GM18526 (cell line): ENCODE measurements around the gene PRPF39.

Experiments
- POLR2A ChIP-seq: IDR thresholded peaks from 3 replicates; pipeline ENCODE4 v1.6.1; 2011; ENCODE audit not compliant: insufficient read length; ENCODE audit errors: extremely low read depth

PRPF39 gene, protein sequence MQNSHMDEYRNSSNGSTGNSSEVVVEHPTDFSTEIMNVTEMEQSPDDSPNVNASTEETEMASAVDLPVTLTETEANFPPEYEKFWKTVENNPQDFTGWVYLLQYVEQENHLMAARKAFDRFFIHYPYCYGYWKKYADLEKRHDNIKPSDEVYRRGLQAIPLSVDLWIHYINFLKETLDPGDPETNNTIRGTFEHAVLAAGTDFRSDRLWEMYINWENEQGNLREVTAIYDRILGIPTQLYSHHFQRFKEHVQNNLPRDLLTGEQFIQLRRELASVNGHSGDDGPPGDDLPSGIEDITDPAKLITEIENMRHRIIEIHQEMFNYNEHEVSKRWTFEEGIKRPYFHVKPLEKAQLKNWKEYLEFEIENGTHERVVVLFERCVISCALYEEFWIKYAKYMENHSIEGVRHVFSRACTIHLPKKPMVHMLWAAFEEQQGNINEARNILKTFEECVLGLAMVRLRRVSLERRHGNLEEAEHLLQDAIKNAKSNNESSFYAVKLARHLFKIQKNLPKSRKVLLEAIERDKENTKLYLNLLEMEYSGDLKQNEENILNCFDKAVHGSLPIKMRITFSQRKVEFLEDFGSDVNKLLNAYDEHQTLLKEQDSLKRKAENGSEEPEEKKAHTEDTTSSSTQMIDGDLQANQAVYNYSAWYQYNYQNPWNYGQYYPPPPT

DNA sequence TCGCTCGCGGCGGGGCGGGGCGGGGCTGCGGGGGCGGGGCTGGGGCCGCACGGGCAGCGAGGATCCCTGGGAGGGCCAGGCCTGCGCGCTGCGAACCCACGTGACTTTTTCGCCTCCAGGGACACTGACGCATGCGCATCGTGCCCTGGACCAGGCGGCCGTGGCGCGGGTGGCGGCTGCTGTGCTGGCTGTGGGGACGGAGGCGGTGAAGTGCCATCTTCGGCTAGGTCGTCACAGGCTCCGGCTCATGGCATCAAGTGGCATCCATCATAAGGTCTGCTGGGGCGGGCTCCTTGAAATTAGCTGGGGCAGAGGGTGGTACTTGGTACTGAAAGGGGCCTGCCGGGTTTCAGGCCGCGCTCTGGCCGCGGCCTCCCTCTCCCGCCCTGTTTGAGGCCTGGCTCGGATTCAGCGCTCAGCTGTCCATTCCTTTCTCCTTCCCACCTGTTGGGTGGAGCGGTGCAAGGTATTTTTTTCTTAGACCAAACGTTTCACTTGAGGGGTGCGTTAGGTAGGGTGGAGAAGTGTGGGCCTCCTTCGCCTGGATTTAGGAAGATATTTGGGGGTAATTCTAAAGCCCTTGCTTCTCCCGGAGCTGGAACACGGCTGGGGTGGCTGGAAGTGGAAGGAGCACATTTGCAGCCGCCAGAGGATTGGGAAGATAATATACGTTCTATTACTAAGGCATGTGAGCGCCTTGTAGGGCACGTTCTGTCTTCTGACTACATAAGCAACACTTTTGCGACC is at the start of gene PRPF39:
TSS of gene PRPF39 (plus strand) at position 141 of the 747 bp plus-strand sequence. CDS start 11,124 bp downstream, outside the sequence.
- TF ChIP-seq POLR2A, result peak; percentile 96

DNA sequence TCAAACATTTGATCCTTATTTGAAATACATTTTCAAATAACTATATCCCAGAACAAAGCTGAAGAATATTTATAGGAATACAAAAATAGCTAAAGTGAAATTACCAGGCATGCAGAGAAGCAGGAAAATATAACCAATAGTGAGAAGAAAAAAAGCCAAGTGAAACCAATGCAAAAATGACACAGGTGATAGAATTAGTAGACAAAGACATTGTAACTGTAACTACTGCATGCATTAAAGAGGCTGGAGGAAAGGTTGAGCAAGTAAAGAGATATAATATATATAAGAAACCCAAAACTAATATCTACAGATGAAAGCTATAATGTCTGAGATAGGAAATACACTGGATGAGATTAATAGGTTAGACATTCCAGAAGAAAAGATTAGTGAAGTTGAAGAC is 49.2 kb upstream of the PRPF39 start:
- no peak for TF ChIP-seq POLR2A

DNA sequence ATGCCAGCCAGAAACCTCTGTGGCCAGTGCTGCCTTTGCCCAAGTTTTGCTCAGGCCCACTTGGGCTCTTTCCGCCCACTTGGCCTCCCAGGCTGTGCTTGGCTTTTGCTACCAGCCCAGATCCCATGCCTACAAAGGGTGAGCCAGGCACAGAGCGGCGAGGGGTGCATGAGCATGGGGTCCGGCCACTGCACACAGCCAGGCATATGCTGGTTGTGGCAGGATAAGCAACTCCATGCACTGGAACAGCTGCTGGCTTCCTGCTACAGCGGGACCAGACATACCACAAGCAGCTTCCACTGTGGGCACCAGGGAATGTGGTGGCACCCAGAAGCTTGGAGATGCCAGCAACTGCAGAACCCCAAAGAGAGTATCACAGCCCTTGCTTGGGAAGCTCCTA is 45.7 kb upstream of the PRPF39 start:
- TF ChIP-seq POLR2A, result no peak

DNA sequence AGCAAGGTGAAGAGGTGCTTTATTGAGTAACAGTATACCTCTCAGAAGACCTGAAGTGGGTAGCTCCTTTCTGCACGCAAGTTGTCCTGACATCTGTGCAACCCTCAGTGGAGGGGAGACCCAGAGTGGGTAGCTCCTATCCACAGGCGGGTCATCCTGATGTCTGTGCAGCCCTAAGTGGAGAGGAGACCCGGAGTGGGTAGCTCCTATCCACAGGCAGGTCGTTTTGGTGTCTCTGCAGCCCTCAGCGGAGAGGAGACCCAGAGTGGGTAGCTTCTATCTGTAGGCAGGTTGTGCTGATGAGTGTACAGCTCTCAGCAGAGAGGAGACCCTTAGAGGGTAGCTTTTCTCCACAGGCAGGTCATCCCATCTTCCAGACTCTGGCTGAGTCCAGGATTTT is 45.1 kb upstream of the PRPF39 start:
- no peak for TF ChIP-seq POLR2A

DNA sequence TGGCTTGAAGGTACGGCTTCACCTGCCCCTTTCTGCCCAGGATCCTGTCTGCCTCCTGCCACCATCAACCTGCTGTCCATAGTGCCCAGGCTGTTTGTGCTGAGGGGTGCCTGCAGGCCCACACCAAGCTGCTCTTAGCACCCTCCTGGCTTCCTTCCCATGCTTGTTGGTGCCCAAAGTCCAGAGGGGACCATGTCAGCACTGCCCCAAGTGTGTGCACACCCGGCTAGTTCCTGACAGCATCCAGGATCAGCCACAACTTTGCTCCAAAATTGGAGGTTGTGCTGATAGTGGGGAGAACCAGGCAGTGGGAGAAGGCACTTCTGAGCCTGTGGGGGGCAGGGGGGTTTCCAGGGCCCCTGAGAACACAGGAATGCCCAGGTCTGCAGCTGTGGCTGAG is 44.5 kb upstream of the PRPF39 start:
- TF ChIP-seq POLR2A, result no peak

DNA sequence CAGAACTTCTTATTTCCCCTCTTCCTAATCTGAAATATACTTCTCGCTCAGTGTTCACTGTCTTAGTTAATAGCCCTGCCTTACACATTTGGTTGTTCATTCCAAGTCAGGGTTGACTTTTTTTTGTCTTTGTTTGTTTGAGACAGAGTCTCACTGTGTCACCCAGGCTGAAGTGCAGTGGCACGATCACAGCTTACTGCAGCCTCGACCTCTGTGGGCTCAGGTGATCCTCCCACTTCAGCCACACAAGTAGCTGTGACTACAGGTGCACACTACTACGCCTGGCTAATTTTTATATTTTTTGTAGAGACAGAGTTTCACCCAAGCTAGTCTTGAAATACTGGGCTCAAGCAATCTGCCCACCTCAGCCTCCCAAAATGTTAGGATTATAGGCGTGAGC is 42.3 kb upstream of the PRPF39 start:
- no peak for TF ChIP-seq POLR2A

DNA sequence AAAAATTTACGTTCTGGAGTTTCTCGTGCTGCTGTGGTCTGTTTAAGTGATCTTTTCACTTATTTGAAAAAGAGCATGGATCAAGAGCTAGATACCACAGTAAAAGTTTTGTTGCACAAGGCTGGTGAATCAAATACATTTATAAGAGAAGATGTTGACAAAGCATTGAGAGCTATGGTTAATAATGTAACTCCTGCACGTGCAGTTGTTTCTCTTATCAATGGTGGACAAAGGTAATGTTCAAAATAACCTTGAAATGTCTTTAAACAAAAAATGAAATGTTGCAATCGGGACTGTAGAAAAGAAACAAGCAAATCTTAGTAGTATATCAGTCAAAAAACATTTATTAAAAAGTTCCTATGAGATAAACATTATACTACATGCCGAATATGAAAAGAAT is 39.3 kb upstream of the PRPF39 start:
- TF ChIP-seq POLR2A, result no peak

DNA sequence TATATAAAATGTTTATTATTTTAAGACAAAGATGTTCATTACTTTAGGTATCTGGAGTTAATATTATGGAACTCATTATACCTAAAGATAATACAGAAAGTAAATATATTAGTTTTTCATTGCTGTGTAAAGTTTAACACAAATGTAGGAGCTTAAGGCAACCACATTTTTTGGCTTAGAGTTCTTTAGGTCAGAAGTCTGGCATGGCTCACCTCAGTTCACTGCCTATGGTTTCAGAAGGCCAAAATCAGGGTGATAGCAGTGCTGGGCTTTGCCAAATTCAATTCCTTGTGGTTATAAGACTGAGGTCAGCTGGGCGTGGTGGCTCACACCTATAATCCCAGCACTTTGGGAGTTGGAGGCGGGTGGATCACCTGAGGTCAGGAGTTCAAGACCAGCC is 35.5 kb upstream of the PRPF39 start:
- TF ChIP-seq POLR2A, result no peak

DNA sequence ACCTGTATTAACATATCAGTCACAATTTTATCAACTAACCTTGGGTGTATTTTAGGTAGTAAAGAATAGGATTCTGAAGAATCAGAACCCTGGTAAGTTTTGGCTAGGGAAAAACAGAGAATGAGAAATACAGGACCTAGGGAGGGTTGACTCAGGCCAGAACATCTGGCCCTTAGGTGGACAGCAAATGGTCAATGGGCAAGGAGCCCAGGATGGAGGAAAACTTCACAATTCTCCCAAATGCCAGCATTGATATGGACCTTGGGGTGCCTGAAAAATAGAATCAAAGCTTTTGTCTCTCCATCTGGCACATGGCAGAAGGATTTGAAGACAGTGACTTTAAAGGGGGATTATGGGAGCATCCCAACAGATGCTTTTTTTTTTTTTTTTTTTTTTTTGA is 32.7 kb upstream of the PRPF39 start:
- TF ChIP-seq POLR2A, result no peak

DNA sequence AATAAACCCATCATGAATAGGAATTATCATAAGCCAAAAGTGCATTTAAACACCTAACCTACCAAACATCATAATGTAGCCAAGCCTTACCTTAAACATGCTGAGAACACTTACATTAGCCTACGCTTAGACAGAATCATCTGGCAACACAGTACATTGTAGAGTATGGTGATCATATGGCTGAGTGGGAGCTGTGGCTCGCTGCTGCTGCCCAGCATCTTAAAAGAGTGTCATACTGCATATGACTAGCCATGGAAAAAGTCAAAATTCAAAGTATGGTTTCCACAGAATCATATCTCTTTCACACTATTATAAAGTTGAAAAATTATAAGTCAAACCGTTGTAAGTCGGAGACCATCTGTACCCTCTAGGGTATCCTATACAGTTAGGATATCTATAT is 32.0 kb upstream of the PRPF39 start:
- no peak for TF ChIP-seq POLR2A

DNA sequence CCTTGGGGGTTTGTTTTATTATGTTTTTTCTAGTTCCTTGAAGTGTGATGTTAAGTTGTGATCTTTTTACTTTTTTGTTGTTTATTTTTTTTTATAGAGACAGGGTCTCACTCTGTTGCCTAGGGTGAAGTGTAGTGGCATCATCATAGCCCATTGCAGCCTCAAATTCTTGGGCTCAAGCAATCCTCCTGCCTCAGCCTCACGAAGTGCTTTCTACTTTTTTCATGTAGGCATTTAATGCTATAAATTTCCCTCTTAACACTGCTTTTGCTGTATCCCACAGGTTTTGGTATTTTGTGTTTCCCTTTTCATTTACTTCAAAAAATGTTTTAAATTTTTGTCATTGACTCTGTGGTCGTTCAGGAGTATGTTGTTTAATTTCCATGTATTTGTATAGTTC is 26.6 kb upstream of the PRPF39 start:
- no peak for TF ChIP-seq POLR2A

DNA sequence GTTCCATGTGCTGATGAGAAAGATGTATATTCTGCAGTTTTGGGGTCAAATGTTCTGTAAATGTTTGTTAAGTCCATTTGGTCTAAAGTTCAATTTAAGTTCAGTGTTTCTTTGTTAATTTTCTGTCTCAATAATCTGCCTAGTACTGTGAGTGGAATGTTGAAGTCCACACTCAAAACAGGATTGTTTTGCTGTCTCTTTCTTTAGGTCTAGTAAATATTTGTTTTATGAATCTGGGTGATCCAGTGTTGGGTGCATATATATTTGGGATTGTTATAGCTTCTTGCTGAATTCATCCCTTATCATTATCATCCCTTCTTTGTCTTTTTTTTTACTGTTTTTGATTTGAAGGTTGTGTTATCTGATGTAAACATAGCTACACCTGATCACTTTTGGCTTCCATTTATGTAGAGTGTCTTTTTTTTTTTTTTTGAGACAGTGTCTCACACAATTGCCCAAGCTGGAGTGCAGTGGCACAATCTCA is 26.0 kb upstream of the PRPF39 start:
- no peak for TF ChIP-seq POLR2A

DNA sequence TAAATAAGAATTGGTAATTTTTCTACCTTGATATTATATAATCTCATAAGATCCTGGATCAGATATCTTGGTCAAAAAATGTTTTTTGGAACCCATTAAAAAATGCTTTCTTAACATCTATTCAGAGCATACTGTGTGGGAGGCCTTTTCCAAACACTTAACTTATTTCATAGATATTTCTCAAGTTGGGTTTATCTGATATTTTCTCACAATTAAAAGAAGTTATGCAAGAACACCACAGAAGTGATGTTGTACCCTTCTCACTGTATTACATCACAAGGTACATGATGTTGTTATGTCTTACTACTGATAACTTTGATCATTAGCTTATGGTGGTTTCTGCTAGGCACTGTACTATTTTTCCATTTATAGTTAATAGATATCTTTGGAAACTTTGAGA is 23.4 kb upstream of the PRPF39 start:
- no peak for TF ChIP-seq POLR2A

DNA sequence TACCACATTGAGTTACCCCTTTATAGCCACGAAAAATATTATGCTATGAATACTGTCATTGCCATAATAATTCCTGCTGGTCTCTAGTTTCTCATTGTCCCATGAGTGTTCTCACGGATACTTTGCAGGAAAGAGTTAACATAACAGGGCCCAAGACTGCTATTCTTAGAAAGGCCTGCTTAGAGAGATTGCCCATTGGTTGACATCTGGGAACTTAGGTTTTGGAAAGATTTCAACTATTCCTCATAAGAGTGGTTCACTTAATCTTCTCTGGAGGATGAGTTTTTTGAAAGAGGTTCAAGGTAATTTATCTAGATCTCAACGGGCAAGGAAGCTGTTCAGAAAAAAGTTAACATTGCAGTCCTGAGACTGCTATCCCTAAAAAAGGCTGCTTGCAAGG is 18.4 kb upstream of the PRPF39 start:
- TF ChIP-seq POLR2A, result no peak

DNA sequence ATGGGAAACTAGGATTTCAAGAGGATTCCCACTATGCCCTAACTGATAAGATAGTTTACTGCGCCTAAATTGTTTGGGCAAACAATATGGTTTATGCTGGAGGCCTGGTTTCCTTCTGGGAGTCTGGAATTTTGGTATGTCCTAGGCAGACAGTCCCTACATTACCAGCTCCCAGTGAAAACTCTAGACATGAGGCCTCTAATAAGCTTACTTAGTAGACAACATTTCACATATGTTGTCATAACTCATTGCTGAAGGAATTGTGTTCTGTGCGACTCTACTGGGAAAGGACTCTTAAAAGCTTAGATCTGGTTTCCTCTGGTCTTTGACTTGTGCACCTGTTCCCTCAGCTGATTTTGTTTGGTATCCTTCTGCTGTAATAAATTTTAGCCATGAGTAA is 18.0 kb upstream of the PRPF39 start:
- no peak for TF ChIP-seq POLR2A

DNA sequence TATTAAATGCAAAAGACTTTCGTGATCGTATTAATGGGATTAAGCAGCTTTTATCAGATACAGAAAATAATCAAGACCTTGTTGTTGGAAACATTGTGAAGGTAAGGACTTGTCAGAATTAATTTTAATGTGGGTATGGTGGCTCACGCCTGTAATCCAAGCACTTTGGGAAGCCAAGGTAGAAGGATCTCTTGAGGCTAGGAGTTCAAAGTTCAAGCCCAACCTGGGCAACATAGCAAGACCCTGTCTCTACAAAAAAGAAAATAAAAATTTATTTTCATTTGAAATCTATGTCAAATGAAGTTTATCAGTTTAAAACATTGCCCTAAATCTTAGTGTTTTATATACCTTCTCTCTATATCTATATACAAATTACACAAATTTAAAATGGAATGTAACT is 17.2 kb upstream of the PRPF39 start:
- no peak for TF ChIP-seq POLR2A

DNA sequence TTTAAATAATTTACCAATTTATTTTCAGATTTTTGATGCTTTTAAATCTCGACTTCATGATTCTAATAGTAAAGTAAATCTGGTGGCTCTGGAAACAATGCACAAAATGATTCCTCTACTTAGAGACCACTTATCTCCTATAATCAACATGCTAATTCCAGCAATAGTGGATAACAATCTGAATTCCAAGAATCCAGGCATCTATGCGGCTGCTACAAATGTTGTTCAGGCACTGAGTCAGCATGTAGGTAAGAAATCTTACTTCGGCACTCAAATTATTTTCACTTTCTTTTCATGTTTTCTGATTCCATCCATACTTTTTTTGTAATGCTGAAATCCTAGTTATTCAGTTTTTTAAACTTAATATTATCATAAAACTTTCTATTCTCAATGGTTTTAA is 15.5 kb upstream of the PRPF39 start:
- TF ChIP-seq POLR2A, result no peak

DNA sequence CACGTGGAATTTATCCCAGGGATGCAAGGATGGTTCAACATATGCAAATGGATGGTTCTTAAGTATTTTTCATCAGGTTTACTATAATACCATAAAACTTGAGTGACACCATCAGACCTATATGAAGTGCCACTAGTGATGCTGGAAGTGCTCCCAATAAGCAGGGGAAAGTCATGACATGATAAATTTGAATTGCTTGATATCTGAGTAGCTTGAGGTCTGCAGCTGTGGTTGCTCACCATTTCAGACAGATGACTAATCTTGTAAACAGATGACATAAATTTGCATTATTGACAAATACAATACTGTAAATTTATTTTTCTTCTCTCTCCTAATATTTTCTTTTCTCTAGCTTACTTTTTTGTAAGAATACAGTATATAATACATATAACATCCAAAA is 13.7 kb upstream of the PRPF39 start:
- no peak for TF ChIP-seq POLR2A
